Mesenchymal stem cell (in vitro differentiated cells and primary cell): ENCODE results near the gene ZSCAN21.
A peak's percentile ranks its signal among the peaks of the same experiment; 100 is the strongest.

Experiments used
- DNase-seq: peaks from one replicate; pipeline ENCODE4 v3.0.0-alpha.2; 2013
- H2AFZ ChIP-seq: one replicate; pipeline ENCODE4 v1.6.1; 2013; ENCODE audit warnings: low read depth, mild to moderate bottlenecking, control low read depth, inconsistent platforms, low read length, moderate library complexity
- H2AK5ac ChIP-seq: 2 replicates; pipeline ENCODE4 v1.6.1; 2013; ENCODE audit warnings: low read length, moderate library complexity, mild to moderate bottlenecking, inconsistent platforms; ENCODE audit not compliant: severe bottlenecking
- H2BK120ac ChIP-seq: one replicate; pipeline ENCODE4 v1.6.1; 2013; ENCODE audit warnings: low read depth, mild to moderate bottlenecking, inconsistent platforms, low read length, moderate library complexity
- H2BK12ac ChIP-seq, 2 experiments: one replicate each; pipeline ENCODE4 v1.6.1; 2013; ENCODE audit warnings: inconsistent platforms in 2 of 2, low read length in 2 of 2, mild to moderate bottlenecking in 2 of 2, moderate library complexity in 2 of 2, control low read depth in 1 of 2
- H2BK15ac ChIP-seq: one replicate; pipeline ENCODE4 v1.6.1; 2013; ENCODE audit warnings: mild to moderate bottlenecking, low read depth, inconsistent platforms; ENCODE audit not compliant: poor library complexity, severe bottlenecking
- H2BK5ac ChIP-seq: 2 replicates; pipeline ENCODE4 v1.6.1; 2013; ENCODE audit warnings: low read depth, mild to moderate bottlenecking, low read length, control low read depth, inconsistent platforms; ENCODE audit not compliant: poor library complexity, severe bottlenecking
- H3K14ac ChIP-seq, 2 experiments: one replicate each; pipeline ENCODE4 v1.6.1; 2013; ENCODE audit warnings: inconsistent platforms in 2 of 2, low read length in 2 of 2, control low read depth in 1 of 2, mild to moderate bottlenecking in 1 of 2, moderate library complexity in 1 of 2
- H3K18ac ChIP-seq, 2 experiments: one replicate each; pipeline ENCODE4 v1.6.1; 2013; ENCODE audit warnings: inconsistent platforms in 2 of 2, low read length in 2 of 2, control low read depth in 1 of 2, low read depth in 1 of 2, mild to moderate bottlenecking in 1 of 2
- H3K23ac ChIP-seq, 2 experiments: one replicate each; pipeline ENCODE4 v1.6.1; 2013; ENCODE audit warnings: inconsistent platforms in 2 of 2, low read length in 2 of 2, mild to moderate bottlenecking in 2 of 2, moderate library complexity in 2 of 2, control low read depth in 1 of 2
- H3K27ac ChIP-seq: 2 replicates; pipeline ENCODE4 v1.5.1; 2013; ENCODE audit warnings: mild to moderate bottlenecking, moderate library complexity, low read length, control low read depth, inconsistent platforms; ENCODE audit not compliant: poor library complexity, severe bottlenecking
- H3K27me3 ChIP-seq, 2 experiments: 2 replicates each; pipeline versions ENCODE4 v1.6.1 to v1.7.0; 2013; ENCODE audit warnings: low read length in 2 of 2, mild to moderate bottlenecking in 2 of 2, moderate library complexity in 2 of 2, control low read depth in 1 of 2, inconsistent platforms in 1 of 2; ENCODE audit not compliant: control insufficient read depth in 1 of 2, insufficient read depth in 1 of 2
- H3K36me3 ChIP-seq, 2 experiments: 2 replicates each; pipeline versions ENCODE4 v1.6.1 to v1.7.0; 2013; ENCODE audit warnings: low read length in 2 of 2, control low read depth in 1 of 2, inconsistent platforms in 1 of 2, low read depth in 1 of 2, mild to moderate bottlenecking in 1 of 2; ENCODE audit not compliant: insufficient read depth in 2 of 2, control insufficient read depth in 1 of 2
- H3K4ac ChIP-seq, 2 experiments: one replicate each; pipeline ENCODE4 v1.6.1; 2013; ENCODE audit warnings: inconsistent platforms in 2 of 2, low read length in 2 of 2, mild to moderate bottlenecking in 2 of 2, moderate library complexity in 2 of 2, control low read depth in 1 of 2, low read depth in 1 of 2
- H3K4me1 ChIP-seq: 2 replicates; pipeline ENCODE4 v1.6.1; 2013; ENCODE audit warnings: low read depth, low read length, control low read depth; ENCODE audit not compliant: control insufficient read depth, insufficient read depth
- H3K4me2 ChIP-seq: 2 replicates; pipeline ENCODE4 v1.6.1; 2013; ENCODE audit warnings: low read length, mild to moderate bottlenecking, inconsistent platforms; ENCODE audit not compliant: poor library complexity, severe bottlenecking
- H3K4me3 ChIP-seq, 2 experiments: 2 replicates each; pipeline versions ENCODE4 v1.5.1 to v1.7.0; 2013; ENCODE audit warnings: low read length in 2 of 2, mild to moderate bottlenecking in 2 of 2, control low read depth in 1 of 2, low read depth in 1 of 2; ENCODE audit not compliant: insufficient read depth in 1 of 2
- H3K79me1 ChIP-seq: replicated peaks from 2 replicates; pipeline ENCODE4 v1.6.1; 2013; ENCODE audit warnings: mild to moderate bottlenecking, control low read depth, low read length, inconsistent platforms; ENCODE audit not compliant: poor library complexity, severe bottlenecking
- H3K9ac ChIP-seq: 2 replicates; pipeline ENCODE4 v1.7.0; 2013; ENCODE audit warnings: mild to moderate bottlenecking, low read length, moderate library complexity
- H3K9me3 ChIP-seq: 2 replicates; pipeline ENCODE4 v1.7.0; 2013; ENCODE audit warnings: mild to moderate bottlenecking, low read length; ENCODE audit not compliant: control insufficient read depth
- H4K8ac ChIP-seq: one replicate; pipeline ENCODE4 v1.6.1; 2013; ENCODE audit warnings: inconsistent platforms, mild to moderate bottlenecking, low read length, moderate library complexity
- H4K91ac ChIP-seq: one replicate; pipeline ENCODE4 v1.6.1; 2013; ENCODE audit warnings: mild to moderate bottlenecking, low read length, inconsistent platforms
- WGBS: methylation state at CpG from one replicate; pipeline ENCODE4 v1.1.7; 2013; ENCODE audit warnings: mixed read lengths; 5-methylcytosine and 5-hydroxymethylcytosine counted together

Gene ZSCAN21

GRCh38 chr7:100015232-100016214 lies 34.1 kb upstream of the ZSCAN21 start, which contains the start of gene ZKSCAN1:
Gene ZKSCAN1 (plus strand): TSS chr7:100015596. CDS start chr7:100023507, 7,911 bp downstream.
- Histone ChIP-seq H3K23ac (peak within 1 kb of the TSS in 1 of 2 experiments; percentile 75), H3K9ac (peak within 1 kb of the TSS; percentile 98), H3K27ac (no peak within 1 kb of the TSS), H3K36me3 (peaks cover 10 to 15% of the 10 kb centered on the region in 2 experiments), H2BK120ac (peak within 1 kb of the TSS; percentile 83), H3K18ac (peak within 1 kb of the TSS; percentile 37 to 71), H2AFZ (peak within 1 kb of the TSS; percentile 24), H2BK5ac (peak within 1 kb of the TSS; percentile 54), H3K4me3 (peak within 1 kb of the TSS; percentile 79 to 100), H2BK15ac (peak within 1 kb of the TSS; percentile 36), H3K4me1 (peaks cover 6% of the 10 kb centered on the region), H3K9me3 (no peaks in the 10 kb centered on the region), H2AK5ac (peak within 1 kb of the TSS; percentile 28), H2BK12ac (peak within 1 kb of the TSS in 1 of 2 experiments; percentile 15), H3K27me3 (peaks cover 8 to 9% of the 10 kb centered on the region in 2 experiments), H4K91ac (peak within 1 kb of the TSS; percentile 29), H4K8ac (peak within 1 kb of the TSS; percentile 89), H3K4me2 (peak within 1 kb of the TSS; percentile 53), H3K79me1 (peaks cover 2% of the 10 kb centered on the region), H3K14ac (peak within 1 kb of the TSS in 1 of 2 experiments; percentile 93), H3K4ac (peak within 1 kb of the TSS; percentile 65 to 83)
- WGBS: under 1% methylated on average over 56 of the region's 70 CpGs
- peak; percentile 93 for DNase-seq

- WGBS: 40% methylated on average over 5 of the region's 11 CpGs
- Histone ChIP-seq H3K9ac (peak overlapping the region; percentile 98), H3K4ac (peak overlapping the region in 1 of 2 experiments; percentile 65), H3K4me1 (peaks cover 6% of the 10 kb centered on the region), H2BK15ac (no peak overlapping the region), H3K18ac (no peak overlapping the region), H2BK120ac (no peak overlapping the region), H3K14ac (no peak overlapping the region), H3K4me3 (peak overlapping the region; percentile 79 to 100), H3K23ac (no peak overlapping the region), H3K4me2 (peak overlapping the region; percentile 49), H3K27ac (no peak overlapping the region), H4K91ac (no peak overlapping the region), H3K9me3 (no peaks in the 10 kb centered on the region), H2BK5ac (no peak overlapping the region), H2AFZ (no peak overlapping the region), H2AK5ac (no peak overlapping the region), H3K27me3 (peaks cover under 1 to 2% of the 10 kb centered on the region in 2 experiments), H3K36me3 (peaks cover 10 to 15% of the 10 kb centered on the region in 2 experiments), H3K79me1 (peaks cover 2% of the 10 kb centered on the region), H4K8ac (no peak overlapping the region), H2BK12ac (no peak overlapping the region)
- DNase-seq: peak; percentile 42
These were observed 33.2 kb upstream of the ZSCAN21 start for GRCh38 chr7:100016215-100016901.

GRCh38 chr7:100017300-100017699 lies 32.3 kb upstream of the ZSCAN21 start:
- Histone ChIP-seq H2BK15ac (no peak overlapping the region), H3K27ac (no peak overlapping the region), H3K4me2 (no peak overlapping the region), H4K8ac (no peak overlapping the region), H2BK120ac (no peak overlapping the region), H3K9ac (peak overlapping the region; percentile 98), H3K4me1 (peaks cover 6% of the 10 kb centered on the region), H4K91ac (no peak overlapping the region), H2AFZ (no peak overlapping the region), H2AK5ac (no peak overlapping the region), H3K36me3 (peaks cover 17 to 18% of the 10 kb centered on the region in 2 experiments), H3K4me3 (peak overlapping the region in 1 of 2 experiments; percentile 100), H2BK5ac (no peak overlapping the region), H3K14ac (no peak overlapping the region), H3K4ac (no peak overlapping the region), H3K27me3 (no peaks in the 10 kb centered on the region), H3K18ac (no peak overlapping the region), H3K9me3 (no peaks in the 10 kb centered on the region), H2BK12ac (no peak overlapping the region), H3K23ac (no peak overlapping the region), H3K79me1 (peaks cover 5% of the 10 kb centered on the region)
- DNase-seq: peak; percentile 33
- WGBS: 93% methylated on average over 11 of the region's 11 CpGs
